Spinal cord (tissue), 10 donors: ENCODE data around the gene IGSF11. TPM values are rescaled to one million over a fixed set of nuclear protein-coding genes. Genes with fewer than 3 reads are reported as not detected.

Experiments
- DNase-seq, 6 donors: peaks; one replicate each; pipeline versions ENCODE4 v3.0.0 to v3.0.0-alpha.2; 2013 to 2015; ENCODE audit warnings: low spot score in 6 of 6, low read depth in 4 of 6
- H3K27ac ChIP-seq: one replicate; pipeline ENCODE4 v1.5.1; 2013; ENCODE audit warnings: low read depth, low read length, control low read depth
- H3K27me3 ChIP-seq: one replicate; pipeline ENCODE4 v1.6.1; 2013; ENCODE audit warnings: low read length; ENCODE audit not compliant: control insufficient read depth, insufficient read depth
- H3K36me3 ChIP-seq: one replicate; pipeline ENCODE4 v1.6.1; 2013; ENCODE audit warnings: low read length; ENCODE audit not compliant: control insufficient read depth, insufficient read depth
- H3K4me1 ChIP-seq: one replicate; pipeline ENCODE4 v1.6.1; 2013; ENCODE audit warnings: low read length; ENCODE audit not compliant: control insufficient read depth, insufficient read depth
- H3K4me3 ChIP-seq: one replicate; pipeline ENCODE4 v1.5.1; 2013; ENCODE audit warnings: low read depth, low read length, control low read depth
- H3K9me3 ChIP-seq: one replicate; pipeline ENCODE4 v1.6.1; 2013; ENCODE audit warnings: low read length; ENCODE audit not compliant: control insufficient read depth, insufficient read depth
- WGBS: methylation state at CpG from one replicate; pipeline ENCODE4 v1.1.5; 2013; ENCODE audit warnings: missing lambda C conversion rate; ENCODE audit not compliant: insufficient coverage; 5-methylcytosine and 5-hydroxymethylcytosine counted together
- polyA plus RNA-seq, 2 donors: library from polyadenylated mRNA; unstranded; fragments of 120-200 nt; gene quantifications; one replicate each; pipeline ENCODE4 v1.2.1, GENCODE V29; 2013; ENCODE audit not compliant: insufficient read length in 2 of 2
- total RNA-seq, 2 donors: library from RNA; depleted of rRNA in 1 of 2; stranded (reverse); fragments of 120-200 nt in 1 of 2; fragments of >200 nt in 1 of 2; gene quantifications; one replicate each; pipeline versions ENCODE4 v1.2.3 to v1.2.4, GENCODE V29; 2013 to 2014
- donor health status: healthy.

Gene IGSF11
- total and polyA plus RNA-seq, 4 donors, result 13.6 to 41.7 (median 31.6) TPM

DNA sequence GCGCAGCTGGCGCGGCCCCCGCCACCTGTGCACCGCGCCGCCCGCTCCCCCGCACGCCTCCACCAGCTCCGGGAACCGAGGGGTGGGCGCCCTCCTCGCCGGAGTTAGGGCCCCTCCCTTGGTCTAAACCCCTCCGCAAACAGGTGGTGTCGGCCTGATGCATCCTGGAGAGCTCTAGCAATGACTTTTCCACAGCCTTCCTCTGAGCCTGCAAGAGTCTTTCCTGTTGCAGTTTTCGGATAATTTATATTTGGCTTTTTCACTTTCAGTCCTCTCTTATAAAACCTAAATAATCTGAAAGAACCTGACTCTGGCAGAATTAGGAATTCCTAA is 334 bp upstream of the IGSF11 start:
- no peak overlapping the region for H3K27ac ChIP-seq
- WGBS, result 0% methylated on average over 17 of the region's 18 CpGs
- H3K4me3 ChIP-seq, result peak overlapping the region; percentile 38
- peaks cover 5% of the 10 kb centered on the region for H3K27me3 ChIP-seq
- no peak for DNase-seq
- no peaks in the 10 kb centered on the region for H3K36me3 ChIP-seq
- no peaks in the 10 kb centered on the region for H3K4me1 ChIP-seq
- no peaks in the 10 kb centered on the region for H3K9me3 ChIP-seq

DNA sequence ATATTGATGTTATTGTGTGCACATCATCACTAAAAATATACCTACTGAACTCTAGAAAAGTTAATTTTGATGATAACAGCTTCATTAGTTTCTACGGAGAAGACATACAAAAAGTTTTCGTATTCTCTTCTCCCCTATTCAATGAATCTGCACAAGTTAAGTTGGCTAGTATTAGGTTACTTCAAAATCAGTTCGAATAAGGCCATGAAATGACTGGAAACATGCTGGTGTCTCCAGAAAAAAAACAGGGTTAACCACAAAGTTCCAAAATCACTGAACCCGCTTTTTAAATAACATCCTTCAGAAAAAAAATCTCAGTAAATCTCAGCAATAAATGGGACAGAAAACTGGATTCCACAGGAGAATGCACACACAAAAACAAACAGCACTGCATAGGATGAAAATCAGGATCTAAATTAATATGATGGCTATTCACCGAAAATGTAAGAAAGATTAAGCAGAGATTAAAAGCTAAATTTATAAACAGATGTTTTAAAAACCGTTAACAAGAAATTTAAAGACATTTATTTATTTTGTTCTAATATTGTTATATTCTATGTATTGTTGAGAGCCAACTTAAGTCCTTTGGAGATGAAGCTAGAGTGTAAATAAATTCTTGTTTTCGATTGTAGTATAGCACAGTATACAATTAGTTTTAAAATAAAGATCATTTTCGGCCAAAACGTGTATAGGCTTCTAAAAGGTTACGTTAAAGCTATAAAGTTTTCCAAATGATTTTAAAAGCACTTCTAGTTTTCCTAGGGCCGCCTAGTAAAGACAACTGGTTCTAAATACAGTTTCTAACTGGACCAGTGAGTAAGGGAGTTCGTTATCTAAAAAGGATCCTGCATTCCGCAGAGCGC is 1.0 kb downstream of the IGSF11 start:
- 5% methylated on average over 4 of the region's 14 CpGs for WGBS

DNA sequence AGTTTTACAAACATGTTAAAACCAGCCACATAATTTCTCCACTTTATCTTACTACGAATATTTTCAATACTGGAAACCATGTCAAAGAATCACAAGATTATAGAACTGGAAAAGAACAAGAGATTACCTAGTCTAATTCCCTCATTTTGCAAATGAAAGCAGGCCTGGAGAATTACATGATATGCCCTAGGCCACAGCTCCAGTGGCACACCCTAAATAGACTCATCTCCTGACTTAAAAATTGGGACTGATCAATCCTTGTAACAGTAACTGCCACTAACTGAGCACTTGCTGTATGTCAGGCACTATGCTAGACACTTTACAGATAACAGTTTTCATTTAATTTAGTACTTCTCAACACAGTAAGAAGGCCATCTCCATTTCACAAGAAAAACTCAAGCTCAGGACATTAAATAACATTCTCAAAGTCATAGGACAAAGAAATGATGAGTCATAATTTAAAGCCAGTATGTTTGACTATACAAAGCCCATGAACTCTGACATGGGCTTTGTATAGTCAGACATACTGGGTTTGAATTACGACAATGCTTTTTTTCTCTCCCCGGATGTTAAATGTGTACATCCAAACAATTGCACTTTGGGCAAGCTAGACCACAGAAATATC is 9.4 kb downstream of the IGSF11 start:
- Histone ChIP-seq H3K4me3 (no peak overlapping the region), H3K4me1 (no peaks in the 10 kb centered on the region), H3K27me3 (no peaks in the 10 kb centered on the region), H3K36me3 (no peaks in the 10 kb centered on the region), H3K9me3 (no peaks in the 10 kb centered on the region), H3K27ac (no peak overlapping the region)
- no peak for DNase-seq
- WGBS, result 86% methylated on average over 1 of the region's 3 CpGs

More for the DNA sequence above, 1.0 kb downstream of the IGSF11 start:
- Histone ChIP-seq H3K27ac (peak overlapping the region; percentile 78), H3K4me1 (no peaks in the 10 kb centered on the region), H3K9me3 (no peaks in the 10 kb centered on the region), H3K36me3 (no peaks in the 10 kb centered on the region), H3K4me3 (peak overlapping the region; percentile 89), H3K27me3 (peaks cover 5% of the 10 kb centered on the region)
- no peak for DNase-seq

DNA sequence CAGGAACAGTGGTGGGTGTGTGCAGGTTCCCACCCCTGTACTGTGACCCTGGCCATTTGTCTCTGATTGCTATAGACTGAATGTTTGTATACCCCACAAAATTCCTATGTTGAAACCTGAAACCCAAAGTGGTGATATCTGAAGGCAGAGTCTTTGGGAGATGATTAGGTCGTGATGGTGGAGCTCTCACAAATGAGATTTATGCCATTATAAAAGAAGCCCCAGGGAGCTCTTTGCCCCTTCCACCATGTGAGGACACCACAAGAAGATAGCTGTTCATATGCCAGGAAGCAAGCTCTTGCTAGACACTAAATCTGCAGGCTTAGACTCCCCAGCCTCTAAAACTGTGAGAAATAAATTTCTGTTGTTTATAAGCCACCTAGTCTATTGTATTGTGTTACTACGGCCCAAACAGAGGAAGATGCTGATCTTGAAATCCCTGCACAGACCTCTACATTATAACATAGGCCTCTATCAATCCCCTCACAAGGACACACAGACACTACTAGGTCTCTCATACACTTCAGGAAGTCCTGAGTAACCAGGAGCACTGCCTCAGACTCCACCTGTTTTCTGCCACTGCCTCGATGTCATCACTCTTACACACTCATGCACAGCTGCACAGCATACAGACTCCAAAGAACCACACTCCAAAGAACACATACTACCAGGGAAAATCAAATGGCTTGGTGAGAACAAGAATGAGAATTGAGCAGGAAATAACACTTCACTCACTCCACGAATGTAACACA is 14.7 kb downstream of the IGSF11 start:
- H3K4me3 ChIP-seq, result no peak overlapping the region
- no peaks in the 10 kb centered on the region for H3K9me3 ChIP-seq
- H3K36me3 ChIP-seq, result no peaks in the 10 kb centered on the region
- no CpG with 5 or more reads among the region's 4 CpGs for WGBS
- H3K4me1 ChIP-seq, result peaks cover 4% of the 10 kb centered on the region
- H3K27me3 ChIP-seq, result no peaks in the 10 kb centered on the region
- peak in 1 of 6 donors; percentile 20 for DNase-seq
- peak overlapping the region; percentile 68 for H3K27ac ChIP-seq

DNA sequence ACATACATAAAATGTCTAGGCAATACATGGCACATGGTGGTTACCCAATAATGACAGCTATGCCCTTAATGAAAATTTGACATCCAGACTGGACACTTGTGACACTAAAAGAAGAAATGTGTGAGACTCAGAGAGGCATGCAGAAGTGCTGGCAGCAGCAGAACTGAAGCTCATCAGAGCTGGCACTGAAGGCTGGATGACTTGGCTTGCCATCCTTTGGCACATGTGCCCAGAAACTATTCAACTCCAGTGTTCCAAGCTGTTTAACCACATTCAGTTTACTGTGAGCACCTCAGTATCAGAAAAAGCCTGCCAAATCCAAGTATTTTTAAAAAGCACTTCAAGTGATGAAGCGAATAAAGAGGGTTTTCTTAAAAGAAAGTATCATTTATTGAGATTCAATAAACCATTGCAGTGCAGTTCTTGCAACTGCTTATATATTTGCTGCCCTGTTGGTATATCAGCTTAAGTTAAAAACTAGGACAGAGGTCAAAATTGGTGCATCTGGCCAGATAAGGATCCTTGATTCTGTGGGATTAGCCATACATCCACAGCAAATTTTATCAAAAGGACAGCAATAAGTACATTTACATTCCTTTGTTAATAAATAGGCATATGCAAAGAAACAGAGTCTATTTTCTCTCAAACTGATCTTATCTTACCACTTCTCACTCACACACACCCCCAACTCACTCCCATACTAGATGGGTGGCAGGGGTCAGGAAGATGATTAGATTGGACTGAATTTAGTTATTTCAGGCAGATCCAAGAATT is 15.8 kb downstream of the IGSF11 start:
- no CpG with 5 or more reads among the region's 1 CpG for WGBS
- H3K27ac ChIP-seq, result peak overlapping the region; percentile 68
- H3K36me3 ChIP-seq, result no peaks in the 10 kb centered on the region
- peaks cover 4% of the 10 kb centered on the region for H3K4me1 ChIP-seq
- peak in 5 of 6 donors; percentile 60 to 95 (median 73) for DNase-seq
- H3K27me3 ChIP-seq, result no peaks in the 10 kb centered on the region
- no peaks in the 10 kb centered on the region for H3K9me3 ChIP-seq
- H3K4me3 ChIP-seq, result no peak overlapping the region

DNA sequence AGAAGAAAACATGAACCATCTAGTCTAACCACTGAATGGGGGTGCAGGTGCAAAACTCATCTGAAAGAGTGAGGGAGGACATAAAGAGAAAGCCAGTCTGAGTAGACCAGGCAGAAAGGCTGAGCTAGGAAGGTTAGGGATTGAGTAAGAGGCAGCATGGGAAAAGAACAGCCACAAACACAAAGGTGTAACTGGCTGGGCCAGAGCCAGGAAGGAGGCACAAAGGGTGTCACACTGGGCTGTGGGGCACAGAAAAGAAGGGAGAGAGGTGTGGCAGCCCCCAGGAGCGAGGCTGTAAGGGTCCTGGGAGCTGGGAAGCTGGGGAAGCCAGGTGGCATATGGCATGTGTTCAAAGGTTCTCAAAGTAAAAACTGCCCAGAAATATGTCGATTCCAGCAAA is 18.7 kb downstream of the IGSF11 start:
- no peak overlapping the region for H3K4me3 ChIP-seq
- H3K36me3 ChIP-seq, result no peaks in the 10 kb centered on the region
- WGBS, result 67% methylated on average over 1 of the region's 2 CpGs
- peaks cover 4% of the 10 kb centered on the region for H3K4me1 ChIP-seq
- DNase-seq, result peak in 1 of 6 donors; percentile 13
- no peaks in the 10 kb centered on the region for H3K9me3 ChIP-seq
- H3K27me3 ChIP-seq, result no peaks in the 10 kb centered on the region
- H3K27ac ChIP-seq, result no peak overlapping the region

DNA sequence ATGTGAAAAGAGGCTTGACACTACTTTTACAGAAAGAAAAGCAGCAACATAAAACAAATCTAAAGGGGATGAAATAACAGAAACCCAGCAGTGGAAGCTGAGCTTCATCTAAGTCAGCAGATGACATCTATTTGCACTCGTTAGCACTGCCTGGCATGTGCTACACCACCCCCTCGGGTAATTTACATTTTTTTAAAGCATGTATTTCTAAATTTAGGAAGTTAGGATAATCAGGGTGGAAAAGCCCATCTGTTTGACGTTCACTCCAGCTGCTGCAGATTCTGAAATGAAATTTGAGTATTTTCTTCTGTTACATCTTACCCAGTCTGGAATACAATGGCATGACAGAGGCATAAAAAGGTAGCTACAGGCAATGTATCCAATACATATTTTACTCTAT is 20.7 kb downstream of the IGSF11 start:
- Histone ChIP-seq H3K4me3 (no peak overlapping the region), H3K27me3 (no peaks in the 10 kb centered on the region), H3K36me3 (no peaks in the 10 kb centered on the region), H3K9me3 (no peaks in the 10 kb centered on the region), H3K27ac (no peak overlapping the region), H3K4me1 (peaks cover 4% of the 10 kb centered on the region)
- peak in 2 of 6 donors; percentile 71 to 82 for DNase-seq
- WGBS, result no CpG with 5 or more reads among the region's 3 CpGs

DNA sequence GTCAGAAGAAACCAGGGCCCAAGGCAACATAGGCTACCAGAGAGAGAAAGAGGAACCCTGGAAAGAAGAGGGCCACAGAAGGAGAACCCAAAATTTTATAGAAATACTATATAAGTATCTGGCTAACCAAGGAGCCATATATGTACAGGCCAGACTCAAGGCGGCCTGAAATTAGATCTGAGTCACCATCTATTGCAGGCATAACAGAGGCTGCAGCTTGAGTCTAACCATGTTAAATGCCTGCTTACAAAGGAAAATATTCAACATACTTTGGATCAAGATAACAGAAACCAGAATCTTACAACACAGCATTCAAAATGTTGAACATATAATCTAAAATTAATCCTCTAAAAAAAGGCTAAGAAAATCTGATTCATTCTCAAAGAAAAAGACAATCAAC is 23.1 kb downstream of the IGSF11 start:
- H3K27me3 ChIP-seq, result no peaks in the 10 kb centered on the region

DNA sequence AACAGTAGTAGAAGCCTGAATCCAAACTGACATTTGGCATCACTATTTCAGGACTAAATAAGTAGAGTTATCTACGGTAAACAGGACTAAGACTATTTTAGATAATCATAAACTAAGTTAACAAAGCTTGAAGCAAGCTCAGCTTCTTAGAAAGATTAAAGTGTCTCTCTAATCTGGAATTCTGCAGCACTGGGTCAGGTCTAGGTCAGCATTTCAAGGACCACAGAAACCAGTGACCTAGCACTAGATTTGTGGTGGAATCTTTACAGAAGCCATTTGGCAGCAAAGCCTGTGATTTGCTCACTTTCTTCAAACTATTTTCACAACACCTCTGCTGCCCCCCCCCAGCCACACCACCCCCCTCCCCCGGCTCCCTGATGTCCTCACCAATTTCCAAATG is 37.5 kb downstream of the IGSF11 start:
- H3K36me3 ChIP-seq, result no peaks in the 10 kb centered on the region
- H3K27me3 ChIP-seq, result no peaks in the 10 kb centered on the region
- no CpG with 5 or more reads among the region's 2 CpGs for WGBS
- H3K4me1 ChIP-seq, result no peaks in the 10 kb centered on the region
- no peaks in the 10 kb centered on the region for H3K9me3 ChIP-seq
- no peak overlapping the region for H3K27ac ChIP-seq
- no peak for DNase-seq
- H3K4me3 ChIP-seq, result no peak overlapping the region

More for the DNA sequence above, 23.1 kb downstream of the IGSF11 start:
- peaks cover 4% of the 10 kb centered on the region for H3K4me1 ChIP-seq
- H3K4me3 ChIP-seq, result no peak overlapping the region
- no peaks in the 10 kb centered on the region for H3K9me3 ChIP-seq
- H3K27ac ChIP-seq, result no peak overlapping the region
- DNase-seq, result no peak
- WGBS, result no CpG with 5 or more reads among the region's 1 CpG
- no peaks in the 10 kb centered on the region for H3K36me3 ChIP-seq
